ENCODE results near the gene SPATS2. TPM values are rescaled to one million over a fixed set of nuclear protein-coding genes. Genes with fewer than 3 reads are reported as not detected.

The SPATS2 gene
- total and polyA plus RNA-seq, 2 donors from 2014 or later = 10.0 to 23.7 TPM

- FAIRE-seq (no peak), DNase-seq (no peak)
- H3K36me3 ChIP-seq (ENCODE audit: control insufficient read depth in 2 of 3, insufficient read depth in 3 of 3, low read length in 3 of 3) = no peaks in the 10 kb centered on the region
Observed at GRCh38 chr12:49442915-49443314, 75.7 kb downstream of the SPATS2 start.

GRCh38 chr12:49446571-49446970 is 79.3 kb downstream of the SPATS2 start:
- intact Hi-C loops (cut with DNase I) = no loop called here
- no peaks in the 10 kb centered on the region for H3K9me3 ChIP-seq (ENCODE audit: control insufficient read depth in 2 of 3, insufficient read depth in 1 of 3, low read length in 3 of 3)
- H3K27ac ChIP-seq (ENCODE audit: low read depth in 2 of 2, low read length in 2 of 2) = no peak overlapping the region
- DNase-seq = no peak
- TF ChIP-seq CTCF (IDR thresholded peaks at IDR 0.05; ENCODE audit: borderline replicate concordance, extremely low read depth, insufficient read depth) = no peak
- H3K4me3 ChIP-seq (ENCODE audit: low read length in 3 of 3) = no peak overlapping the region
- FAIRE-seq = no peak
- no peaks in the 10 kb centered on the region for H3K27me3 ChIP-seq (ENCODE audit: control insufficient read depth, insufficient read depth, low read length)
- no peaks in the 10 kb centered on the region for H3K36me3 ChIP-seq (ENCODE audit: control insufficient read depth in 2 of 3, insufficient read depth in 3 of 3, low read length in 3 of 3)
- H3K4me1 ChIP-seq (ENCODE audit: control insufficient read depth in 2 of 3, insufficient read depth in 2 of 3, low read depth in 1 of 3, low read length in 3 of 3) = no peaks in the 10 kb centered on the region
- no peak overlapping the region for H3K9ac ChIP-seq (ENCODE audit: low read length in 3 of 3)

More at GRCh38 chr12:49442915-49443314, 75.7 kb downstream of the SPATS2 start:
- Histone ChIP-seq H3K4me1 (ENCODE audit: control insufficient read depth in 2 of 3, insufficient read depth in 2 of 3, low read depth in 1 of 3, low read length in 3 of 3) (no peaks in the 10 kb centered on the region), H3K27me3 (ENCODE audit: control insufficient read depth, insufficient read depth, low read length) (no peaks in the 10 kb centered on the region), H3K9me3 (ENCODE audit: control insufficient read depth in 2 of 3, insufficient read depth in 1 of 3, low read length in 3 of 3) (no peaks in the 10 kb centered on the region), H3K4me3 (ENCODE audit: low read length in 3 of 3) (no peak overlapping the region), H3K27ac (ENCODE audit: low read depth in 2 of 2, low read length in 2 of 2) (no peak overlapping the region), H3K9ac (ENCODE audit: low read length in 3 of 3) (no peak overlapping the region)
- intact Hi-C loops (cut with DNase I) = no loop called here
- TF ChIP-seq CTCF (IDR thresholded peaks at IDR 0.05; ENCODE audit: borderline replicate concordance, extremely low read depth, insufficient read depth) = no peak

GRCh38 chr12:49448858-49449257 is 81.6 kb downstream of the SPATS2 start:
- no peak overlapping the region for H3K9ac ChIP-seq (ENCODE audit: low read length in 3 of 3)
- FAIRE-seq = no peak
- no peak for DNase-seq
- no peaks in the 10 kb centered on the region for H3K9me3 ChIP-seq (ENCODE audit: control insufficient read depth in 2 of 3, insufficient read depth in 1 of 3, low read length in 3 of 3)
- no peak for TF ChIP-seq CTCF (IDR thresholded peaks at IDR 0.05; ENCODE audit: borderline replicate concordance, extremely low read depth, insufficient read depth)
- no peaks in the 10 kb centered on the region for H3K27me3 ChIP-seq (ENCODE audit: control insufficient read depth, insufficient read depth, low read length)
- intact Hi-C loops (cut with DNase I) = no loop called here
- H3K4me3 ChIP-seq (ENCODE audit: low read length in 3 of 3) = no peak overlapping the region
- no peaks in the 10 kb centered on the region for H3K4me1 ChIP-seq (ENCODE audit: control insufficient read depth in 2 of 3, insufficient read depth in 2 of 3, low read depth in 1 of 3, low read length in 3 of 3)
- H3K27ac ChIP-seq (ENCODE audit: low read depth in 2 of 2, low read length in 2 of 2) = no peak overlapping the region
- H3K36me3 ChIP-seq (ENCODE audit: control insufficient read depth in 2 of 3, insufficient read depth in 3 of 3, low read length in 3 of 3) = no peaks in the 10 kb centered on the region

Measured in kidney (tissue), 14 donors.